Activated CD8-positive, alpha-beta memory T cell treated with anti-CD3 and anti-CD28 coated beads, Interleukin-2, amount 50 U/mL, for 1 hour (primary cell): ENCODE measurements around the gene CPPED1.

Experiments used
- DNase-seq: peaks from one replicate; pipeline ENCODE4 v3.0.0-alpha.2; 2020; ENCODE audit errors: extremely low read depth

Gene CPPED1

DNA sequence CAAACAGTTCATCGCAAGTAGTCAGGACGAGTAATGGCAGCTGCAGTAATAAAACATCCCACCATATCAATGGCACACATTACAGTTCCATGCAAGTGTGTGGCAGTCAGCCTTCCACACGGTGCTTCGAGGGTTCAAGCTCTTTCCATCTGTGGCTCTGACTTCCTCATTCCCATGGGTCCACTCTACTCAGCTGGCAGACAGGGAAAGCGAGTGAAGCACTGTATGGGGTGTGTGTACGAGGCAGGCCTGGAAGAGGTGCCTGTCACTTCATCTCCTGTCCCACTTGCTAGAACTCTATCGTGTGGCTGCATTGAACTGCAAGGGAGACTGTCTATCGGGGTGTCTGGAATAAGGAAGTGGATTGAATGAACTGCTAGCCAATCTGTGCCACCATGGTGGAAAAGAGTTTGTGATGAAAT is 160.6 kb downstream of the CPPED1 start:
- no peak for DNase-seq

DNA sequence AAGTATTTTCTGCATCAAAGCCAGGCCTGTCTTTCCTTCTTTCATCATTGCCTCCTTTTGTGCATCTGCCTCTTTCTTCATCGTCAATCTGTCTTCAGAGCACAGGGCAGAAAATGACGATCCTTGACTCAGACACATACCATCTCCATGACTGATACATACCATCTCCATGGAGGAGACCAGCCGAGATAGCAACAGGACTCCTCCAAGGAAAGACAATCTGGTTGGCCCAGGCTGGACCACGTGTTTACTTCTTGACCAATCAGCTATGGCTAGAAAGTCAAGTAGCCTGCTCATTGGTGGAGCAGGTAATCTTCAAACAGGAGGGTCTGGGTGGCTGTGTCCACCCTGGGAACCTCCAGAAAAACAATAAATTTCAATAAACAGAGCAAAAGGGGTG is 164.6 kb downstream of the CPPED1 start:
- no peak for DNase-seq

DNA sequence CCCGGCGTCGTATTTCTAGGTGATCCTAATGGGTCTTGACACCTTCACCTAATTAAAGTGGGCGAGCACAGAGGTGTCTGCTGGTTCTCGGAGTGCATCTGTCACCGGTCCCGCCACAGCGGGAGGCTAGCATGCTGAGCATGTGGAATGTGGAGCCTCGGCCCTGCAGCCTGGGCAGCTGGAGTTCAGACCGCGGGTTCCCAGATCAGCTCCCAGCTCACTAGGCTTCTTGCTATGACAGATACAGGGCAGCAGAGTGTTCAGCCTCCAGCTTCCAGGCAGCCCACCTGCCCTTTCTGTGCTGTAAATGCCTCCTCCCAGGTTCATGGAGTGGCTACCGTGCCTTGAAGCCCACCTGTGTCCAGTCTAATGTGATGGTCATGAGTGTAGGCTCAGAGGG is 166.7 kb downstream of the CPPED1 start:
- DNase-seq: no peak

DNA sequence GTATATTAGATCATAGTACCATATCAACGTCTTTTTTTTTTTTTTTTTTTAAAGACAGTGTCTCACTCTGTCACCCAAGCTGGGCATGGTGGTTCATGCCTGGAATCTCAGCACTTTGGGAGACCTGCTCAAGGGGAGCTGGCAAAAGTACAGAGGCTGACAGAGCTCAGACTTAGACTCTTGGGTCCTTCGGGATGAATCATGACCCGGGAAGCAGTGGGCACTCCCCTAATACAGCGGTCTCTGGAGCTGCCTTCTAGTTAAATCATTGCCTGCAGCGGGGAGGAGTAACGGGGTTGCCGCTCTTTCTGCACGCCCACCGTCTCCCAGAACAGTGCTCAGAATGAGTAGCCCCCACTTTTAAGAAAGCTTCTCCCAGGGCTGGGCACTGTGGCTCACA is 174.4 kb downstream of the CPPED1 start:
- DNase-seq: no peak

DNA sequence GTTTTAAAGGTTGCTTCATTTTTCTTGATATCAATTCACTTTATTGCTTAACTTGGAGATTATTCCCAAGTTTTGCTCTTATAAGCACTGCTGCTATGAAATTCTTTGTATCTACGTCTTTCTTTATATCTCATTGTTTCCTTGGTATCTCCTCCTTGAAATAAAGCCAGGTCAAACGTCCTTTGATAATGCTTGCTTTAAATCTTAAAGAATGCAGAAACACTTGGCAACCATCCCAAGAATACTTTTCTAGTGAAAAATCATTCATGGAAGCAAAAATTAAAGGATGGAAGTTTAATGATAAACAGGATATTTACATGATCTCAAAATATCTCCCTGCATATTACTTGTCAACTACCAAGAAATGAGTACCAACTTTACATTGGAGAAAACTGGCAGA is 175.2 kb downstream of the CPPED1 start:
- DNase-seq: no peak

DNA sequence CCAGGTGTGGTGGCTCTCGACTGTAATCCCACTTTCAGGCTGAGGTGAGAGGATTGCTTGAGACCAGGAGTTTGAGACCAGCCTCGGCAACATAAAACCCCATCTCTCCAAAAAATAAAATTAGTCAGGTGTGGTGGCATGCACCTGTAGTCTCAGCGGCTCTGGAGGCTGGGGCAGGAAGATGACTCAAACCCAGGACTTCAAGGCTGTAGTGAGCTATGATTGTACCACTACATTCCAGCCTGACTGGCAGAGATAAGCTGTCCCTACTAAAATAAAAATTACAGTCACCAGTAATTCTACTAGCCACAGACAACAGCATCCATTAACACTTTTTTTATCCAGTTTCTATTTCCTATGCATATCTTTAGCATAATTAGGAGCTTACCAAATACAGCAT is 176.3 kb downstream of the CPPED1 start:
- no peak for DNase-seq

DNA sequence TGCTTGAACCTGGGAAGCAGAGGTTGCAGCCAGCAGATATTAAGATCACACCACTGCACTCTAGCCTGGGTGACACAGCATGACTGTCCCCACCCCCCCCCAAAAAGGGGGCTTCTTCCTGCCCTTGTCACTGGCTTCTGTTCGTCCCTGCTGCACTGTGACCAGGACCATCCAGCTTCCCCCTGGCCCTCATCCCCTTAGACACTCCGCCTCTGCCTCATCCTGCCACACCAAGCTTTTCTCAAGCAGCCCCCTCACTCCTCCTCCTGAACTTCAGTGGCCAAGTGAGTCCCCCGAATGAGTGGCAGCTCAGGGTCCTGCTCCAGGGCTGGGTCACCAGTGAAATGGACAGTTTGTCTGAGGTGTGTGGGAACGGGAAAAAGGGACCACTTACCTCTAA is 177.3 kb downstream of the CPPED1 start:
- DNase-seq: no peak

DNA sequence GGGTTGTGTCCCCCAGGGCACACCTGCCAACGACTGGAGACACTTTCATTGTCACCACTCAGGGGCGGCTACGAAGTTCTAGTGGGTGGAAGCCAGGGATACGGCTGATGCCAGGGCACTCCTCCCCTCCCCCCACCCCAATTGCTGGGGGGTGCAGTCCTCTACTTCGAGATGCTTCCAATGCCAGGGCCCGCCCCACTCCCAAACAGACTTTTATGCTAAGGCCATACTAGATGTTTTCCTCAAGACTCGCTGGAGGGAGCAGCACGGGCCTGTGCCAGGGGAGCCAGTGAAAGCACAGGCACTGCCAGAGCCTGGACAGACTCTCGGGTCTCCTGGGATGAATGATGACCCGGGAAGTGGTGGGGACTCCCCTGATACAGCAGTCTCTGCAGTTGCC is 178.0 kb downstream of the CPPED1 start:
- no peak for DNase-seq

DNA sequence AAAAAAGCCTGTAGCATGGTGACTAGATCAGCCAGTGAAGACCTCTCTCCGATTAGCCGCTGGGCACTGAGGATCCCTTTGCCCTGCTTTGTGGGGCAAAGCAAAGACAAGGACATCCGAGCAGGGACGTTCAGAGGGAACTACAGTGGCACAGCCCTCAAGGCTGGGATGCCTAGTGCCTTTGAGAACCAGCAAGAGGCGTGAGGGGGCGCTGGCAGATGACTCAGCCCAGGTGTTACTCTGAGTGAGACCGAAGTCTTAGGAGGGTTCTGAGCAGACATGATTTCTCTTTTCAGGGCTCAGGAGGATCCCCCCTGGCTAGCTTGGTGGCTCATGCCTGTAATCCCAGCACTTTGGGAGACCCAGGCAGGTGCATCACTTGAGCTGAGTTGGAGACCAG is 178.6 kb downstream of the CPPED1 start:
- no peak for DNase-seq

DNA sequence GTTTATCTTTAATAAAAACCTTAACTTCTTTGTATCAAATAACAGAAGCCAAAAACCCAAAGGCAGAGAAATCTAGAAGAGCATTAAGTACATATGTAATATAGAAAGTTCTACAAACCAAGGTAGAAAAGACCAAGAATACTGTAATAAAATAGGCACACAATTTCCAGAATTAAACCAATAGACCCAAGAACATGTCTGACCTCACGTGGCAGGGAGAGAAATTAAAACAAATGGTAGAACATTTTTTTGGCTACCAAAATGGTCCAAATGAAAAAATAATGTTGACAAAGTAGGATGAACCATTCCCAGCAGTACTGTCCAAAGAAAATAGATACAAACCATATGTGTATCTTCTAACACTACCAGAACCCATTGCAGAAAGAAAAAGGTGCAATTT is 183.5 kb downstream of the CPPED1 start:
- no peak for DNase-seq

DNA sequence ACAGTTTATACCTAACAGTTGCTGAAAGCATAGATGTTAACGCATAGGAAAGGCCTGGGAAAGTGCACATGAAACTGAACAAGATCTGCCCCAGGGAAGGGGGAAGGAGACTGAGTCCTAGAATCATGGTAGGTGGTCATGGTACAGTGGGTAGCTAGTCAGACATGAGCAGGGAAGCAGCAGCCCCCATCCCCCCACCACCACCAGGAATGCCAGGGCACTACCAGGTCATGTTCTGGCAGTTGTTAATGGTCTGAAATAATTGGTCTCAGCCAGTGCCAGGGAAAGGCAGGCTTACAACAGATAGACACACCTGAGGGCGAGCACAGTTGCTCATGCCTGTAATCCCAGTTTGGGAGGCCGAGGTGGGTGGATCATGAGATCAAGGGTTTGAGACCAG is 185.2 kb downstream of the CPPED1 start:
- no peak for DNase-seq

DNA sequence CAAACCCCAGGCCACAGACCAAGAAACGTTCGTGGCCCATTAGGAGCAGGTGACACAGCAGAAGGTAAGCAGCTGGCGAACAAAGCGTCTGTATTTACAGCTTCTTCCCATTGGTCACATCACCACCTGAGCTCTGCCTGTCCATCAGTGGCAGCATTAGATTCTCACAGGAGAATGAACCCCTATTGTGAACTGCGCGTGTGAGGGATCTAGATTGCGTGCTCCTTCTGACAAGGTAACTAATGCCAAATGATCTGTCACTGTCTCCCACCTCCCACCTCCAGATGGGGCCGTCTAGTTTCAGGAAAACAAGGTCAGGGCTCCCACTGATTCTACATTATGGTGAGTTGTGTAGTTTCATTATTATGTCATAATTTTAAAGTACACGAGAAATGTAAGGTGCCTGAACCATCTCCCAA is 186.3 kb downstream of the CPPED1 start:
- DNase-seq: no peak

DNA sequence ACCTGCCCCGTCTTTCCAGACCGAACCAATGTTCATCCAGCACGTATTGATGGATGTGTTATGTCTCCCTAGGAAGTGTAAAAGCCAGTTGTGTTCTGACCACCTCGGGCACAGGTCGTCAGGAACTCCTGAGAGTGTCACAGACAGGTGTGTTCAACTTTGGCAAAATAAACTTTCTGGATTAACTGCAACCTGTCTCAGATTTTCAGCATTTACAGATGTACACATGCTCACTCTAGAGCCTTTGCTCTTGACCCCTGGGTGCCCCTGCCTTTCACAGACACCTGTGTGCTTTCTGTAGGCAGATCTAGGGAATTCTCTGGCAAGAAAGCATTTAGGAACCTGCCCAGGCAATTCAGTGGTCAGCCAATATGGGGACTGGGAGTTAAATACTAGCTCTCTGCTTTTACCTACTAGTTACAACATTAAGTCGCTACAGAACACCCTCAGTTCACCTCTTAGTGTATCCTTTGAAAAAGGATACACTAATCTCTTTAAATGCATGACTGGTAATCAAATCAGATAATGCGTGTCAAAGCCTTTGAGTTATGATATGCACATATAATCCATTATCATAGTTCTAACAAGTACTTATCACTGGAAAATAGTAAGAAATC is 188.9 kb downstream of the CPPED1 start:
- no peak for DNase-seq

DNA sequence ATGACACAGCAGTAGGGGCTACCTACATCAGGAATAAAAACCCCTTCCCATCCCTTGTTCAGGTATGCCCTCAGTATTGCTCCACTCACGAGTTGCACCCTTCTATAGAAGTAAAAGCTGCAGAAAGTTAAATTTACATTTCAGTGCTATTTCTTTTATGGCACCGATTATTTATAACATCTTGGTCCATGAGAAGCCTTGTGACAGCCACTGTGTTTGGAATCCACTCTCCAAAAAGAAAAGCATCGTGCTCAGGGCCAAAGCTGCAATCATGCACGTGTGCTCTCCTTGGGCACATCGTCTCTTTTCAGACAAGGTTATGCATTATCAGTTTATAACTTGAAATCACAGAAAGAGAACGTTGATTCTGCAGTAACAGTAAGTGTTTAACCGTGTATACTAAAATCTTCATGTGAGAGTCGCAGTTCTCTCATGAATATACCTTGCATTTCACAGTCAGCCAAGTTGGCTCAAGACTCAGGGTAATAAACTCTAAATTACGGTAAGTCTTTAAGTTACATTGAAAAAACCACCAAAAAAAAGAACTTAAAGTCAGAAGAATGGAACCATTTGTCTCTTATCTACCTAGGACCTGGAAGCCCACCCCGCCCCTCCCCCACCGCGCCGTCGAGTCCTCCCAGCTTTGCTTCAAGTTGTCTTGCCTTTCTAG is 189.6 kb downstream of the CPPED1 start:
- no peak for DNase-seq

DNA sequence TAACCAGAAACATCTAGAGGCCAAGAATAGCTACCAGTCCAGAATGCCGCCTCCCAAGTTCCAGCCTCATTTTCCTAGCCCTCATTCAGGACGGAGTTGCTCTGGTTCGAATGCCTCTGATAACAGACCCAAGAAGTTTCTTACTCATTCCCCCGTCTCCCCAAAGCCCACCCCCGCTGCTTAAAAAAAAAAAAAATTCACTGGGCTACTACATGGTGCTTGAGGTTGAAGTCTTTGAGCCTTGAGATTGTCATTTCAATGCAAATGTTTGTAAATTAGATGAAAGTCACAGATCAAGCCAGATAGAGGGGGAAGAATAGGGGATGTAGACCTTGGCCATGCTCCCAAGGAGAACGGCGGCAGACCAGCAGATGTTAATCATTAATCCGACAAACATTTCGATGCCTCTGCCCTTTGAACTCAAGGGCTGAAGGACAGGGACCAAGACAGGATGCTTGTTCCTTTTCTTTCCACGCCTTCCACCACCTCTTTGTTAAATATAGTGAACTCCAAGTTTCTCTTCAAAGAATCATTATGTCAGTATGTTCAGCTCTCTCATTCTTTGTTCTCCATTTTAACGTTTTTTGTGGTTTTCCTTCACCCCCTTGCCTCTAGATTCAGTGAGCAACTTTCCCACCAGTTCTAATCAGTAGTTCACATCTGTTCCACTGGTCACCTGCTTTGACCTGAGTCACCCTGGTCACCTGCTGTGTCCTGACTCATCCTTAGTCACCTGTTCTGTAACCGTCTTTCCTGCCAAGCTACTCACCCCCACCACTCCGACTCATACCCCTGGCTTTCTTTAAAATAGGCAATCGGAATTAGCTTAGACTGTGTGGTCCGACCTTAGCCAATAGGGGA is 190.3 kb downstream of the CPPED1 start:
- DNase-seq: no peak

DNA sequence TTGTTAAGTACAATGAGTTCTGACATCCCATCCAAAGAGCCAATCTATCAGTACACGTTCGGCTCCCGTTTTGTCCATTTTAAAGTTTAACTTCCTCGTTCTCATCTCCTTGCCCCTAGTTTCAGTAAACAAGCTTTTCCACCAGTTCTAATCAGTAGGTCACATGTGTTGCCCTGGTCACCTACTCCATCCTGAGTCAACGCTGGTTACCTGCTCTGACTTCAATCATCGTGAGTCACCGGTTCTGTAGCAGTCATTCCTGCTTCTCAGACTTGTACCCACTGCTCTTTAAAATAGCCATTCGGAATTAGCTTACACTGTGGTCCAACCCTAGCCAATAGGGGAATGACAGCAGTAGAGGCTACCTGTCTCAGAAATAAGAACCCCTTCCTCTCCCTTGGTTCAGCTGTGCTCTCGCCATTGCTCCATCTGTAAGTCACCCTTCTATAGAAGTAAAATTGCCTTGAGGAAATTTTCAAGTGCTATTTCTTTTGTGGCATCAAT is 191.0 kb downstream of the CPPED1 start:
- DNase-seq: no peak

DNA sequence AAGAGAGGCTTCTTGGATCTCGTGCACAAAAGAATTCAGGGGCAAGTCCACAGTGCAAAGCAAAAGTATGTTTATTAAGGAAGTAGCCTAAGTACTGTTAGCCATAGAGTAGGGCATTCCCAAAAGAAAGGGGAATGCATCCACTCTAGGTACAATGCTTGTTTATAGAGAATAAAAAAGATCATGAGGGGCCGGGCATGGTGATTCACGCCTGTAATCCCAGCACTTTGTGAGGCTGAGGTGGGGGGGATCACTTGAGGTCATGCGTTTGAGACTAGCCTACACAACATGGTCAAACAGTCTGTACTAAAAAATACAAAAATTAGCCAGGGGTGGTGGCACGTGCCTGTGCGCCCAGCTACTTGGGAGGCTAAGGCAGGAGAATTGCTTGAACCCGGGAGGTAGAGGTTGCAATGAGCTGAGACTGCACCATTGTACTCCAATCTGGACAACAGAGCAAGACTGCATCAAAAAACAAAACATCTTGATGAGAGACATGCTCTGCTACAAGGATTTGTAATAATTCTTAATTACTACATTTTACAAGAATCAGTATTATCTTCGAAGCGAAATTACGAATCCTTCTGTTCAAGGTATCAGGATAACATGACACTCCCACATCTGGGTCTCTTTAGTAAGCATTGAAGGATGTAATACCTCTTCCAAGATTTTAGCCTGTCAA is 191.6 kb downstream of the CPPED1 start:
- no peak for DNase-seq

DNA sequence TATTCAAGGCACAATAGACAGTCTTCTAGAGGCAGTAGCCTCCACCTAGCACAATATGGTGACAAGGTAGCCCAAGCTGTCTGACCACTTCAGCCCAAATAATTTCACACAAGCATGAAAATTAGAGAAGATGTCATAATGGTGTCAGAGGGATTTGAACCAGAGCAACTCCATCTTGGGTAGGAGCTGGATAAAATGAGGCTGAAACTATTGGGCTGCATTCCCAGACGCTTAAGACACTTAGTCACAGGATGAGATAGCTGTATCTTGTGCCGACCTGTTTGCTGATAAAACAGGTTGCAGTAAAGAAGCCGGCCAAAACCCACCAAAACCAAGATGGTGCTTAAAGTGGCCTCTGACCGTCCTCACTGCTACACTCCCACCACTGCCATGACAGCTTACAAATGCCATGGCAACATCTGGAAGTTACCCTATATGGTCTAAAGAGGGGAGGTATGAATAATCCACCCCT is 192.6 kb downstream of the CPPED1 start:
- no peak for DNase-seq

DNA sequence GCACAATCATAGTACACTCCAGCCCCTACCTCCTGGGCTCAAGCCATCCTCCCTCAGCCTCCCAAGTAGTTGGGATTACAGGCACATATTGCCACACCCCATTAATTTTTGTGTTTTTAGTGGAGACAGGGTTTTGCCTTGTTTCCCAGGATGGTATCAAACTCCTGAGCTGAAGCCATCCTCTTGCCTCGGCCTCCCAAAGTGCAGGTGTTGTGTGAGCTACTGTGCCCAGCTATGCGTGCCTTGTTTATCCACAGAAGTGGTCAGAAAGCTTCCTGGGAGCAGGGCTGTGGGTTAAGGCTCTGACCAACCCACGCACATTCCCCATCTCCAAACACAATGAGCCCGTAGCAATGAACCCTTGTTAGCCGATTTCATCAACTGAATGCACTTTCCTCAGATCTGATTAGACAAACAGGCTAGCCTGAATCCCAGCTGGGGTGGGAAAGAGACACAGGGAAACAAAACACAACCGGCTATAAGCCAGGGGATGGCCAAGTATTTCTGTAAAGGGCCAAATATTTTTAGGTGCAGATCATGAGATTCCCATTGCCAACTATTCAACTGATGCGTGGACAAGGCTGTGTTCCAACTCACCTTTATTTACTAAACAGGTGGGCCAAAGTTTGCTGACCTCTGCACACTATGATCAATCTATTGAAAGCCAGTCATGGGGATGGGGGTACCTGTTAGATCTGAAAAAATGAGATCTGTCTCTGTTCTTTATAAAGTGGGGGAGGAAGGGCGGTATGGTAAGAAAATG is 193.6 kb downstream of the CPPED1 start:
- no peak for DNase-seq
